ENCODE measurements around the gene OR7G2. TPM values are rescaled to one million over a fixed set of nuclear protein-coding genes. Genes with fewer than 3 reads are reported as not detected.

Gene OR7G2
- total RNA-seq, 1 experiment from 2014 or later: not detected

GRCh38 chr19:9061879-9062278 is 45.4 kb downstream of the OR7G2 start:
- CTCF ChIA-PET: interaction anchor here (0.6 kb wide), 1 partner anchor 791 kb away, joined by 7 read pairs; no protein-coding TSS in a partner anchor
- H3K27ac ChIP-seq (ENCODE audit: low read length): peak overlapping the region; percentile 72; the same call in 1 of the 2 replicates
- no peak overlapping the region for H3K4me3 ChIP-seq (ENCODE audit: low read depth in 2 of 2, low read length in 2 of 2)
- BruUV-seq (replicated peaks): no TSS peak
- peaks cover 5% of the 10 kb centered on the region; the same call in 1 of the 2 replicates for H3K4me1 ChIP-seq (ENCODE audit: control insufficient read depth, insufficient read depth, low read length)
- TF ChIP-seq SIN3A (IDR thresholded peaks at IDR 0.05; ENCODE audit: borderline replicate concordance, insufficient read depth, low read depth, low read length): no peak
- no peak for TF ChIP-seq CTCF (IDR thresholded peaks at IDR 0.05)
- no peak for TF ChIP-seq TCF7L2 (IDR thresholded peaks at IDR 0.05; ENCODE audit: low read depth, low read length)
- POLR2A ChIA-PET: no interaction called here
- no peaks in the 10 kb centered on the region for H3K27me3 ChIP-seq (ENCODE audit: control insufficient read depth, insufficient read depth, low read length)
- no peaks in the 10 kb centered on the region for H3K36me3 ChIP-seq (ENCODE audit: control insufficient read depth, insufficient read depth, low read length)
- in situ Hi-C loops (cut with HindIII; ENCODE audit: low pct_unique_long_range_greater_than_20kb, low sequenced_read_pairs) (no loop called here), intact Hi-C loops (cut with micrococcal nuclease; ENCODE audit: unreplicated experiment) (no loop called here)
- no peaks in the 10 kb centered on the region for H3K9me3 ChIP-seq (ENCODE audit: control insufficient read depth, insufficient read depth, low read depth, low read length)
- ATAC-seq (no peak), DNase-seq (ENCODE audit: low read depth, low spot score) (no peak)

DNA sequence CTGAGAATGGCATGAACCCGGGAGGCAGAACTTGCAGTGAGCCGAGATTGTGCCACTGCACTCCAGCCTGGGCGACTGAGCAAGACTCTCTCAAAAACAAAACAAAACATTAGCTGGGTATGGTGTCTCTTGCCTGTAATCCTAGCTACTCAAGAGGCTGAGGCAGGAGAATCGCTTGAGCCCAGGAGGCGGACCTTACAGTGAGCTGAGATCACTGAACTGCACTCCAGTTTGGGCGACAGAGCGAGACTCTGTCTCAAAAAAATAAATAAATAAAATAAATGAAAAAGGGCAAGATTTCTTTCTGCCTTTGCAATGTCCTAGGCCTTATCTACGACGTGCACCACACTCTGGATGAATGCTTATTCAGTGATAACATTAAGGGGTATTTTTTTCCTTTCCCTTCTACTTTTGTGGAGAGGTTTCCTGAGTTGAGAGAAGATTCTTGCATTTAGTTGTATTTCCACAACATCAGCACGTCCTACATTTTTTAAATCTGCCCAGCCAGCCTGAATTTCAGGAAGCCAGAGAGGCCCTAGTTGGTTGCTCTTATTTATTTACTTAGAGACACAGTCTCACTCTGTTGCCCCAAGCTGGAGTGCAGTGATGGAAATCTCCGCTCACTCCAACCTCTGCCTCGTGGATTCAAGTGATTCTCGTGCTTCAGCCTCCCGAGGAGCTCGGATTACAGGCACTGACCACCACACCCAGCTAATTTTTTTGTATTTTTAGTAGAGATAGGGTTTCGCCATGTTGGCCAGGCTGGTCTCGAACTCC is 46.5 kb downstream of the OR7G2 start:
- Histone ChIP-seq H3K27ac (ENCODE audit: low read length) (peak overlapping the region; percentile 72), H3K4me1 (ENCODE audit: control insufficient read depth, insufficient read depth, low read length) (peaks cover 8% of the 10 kb centered on the region)
- POLR2A ChIA-PET: no interaction called here

More for the DNA sequence above, 46.5 kb downstream of the OR7G2 start:
- ATAC-seq (peak; percentile 64), DNase-seq (ENCODE audit: low read depth, low spot score) (no peak)
- in situ Hi-C loops (cut with HindIII; ENCODE audit: low pct_unique_long_range_greater_than_20kb, low sequenced_read_pairs) (no loop called here), intact Hi-C loops (cut with micrococcal nuclease; ENCODE audit: unreplicated experiment) (no loop called here)
- no peaks in the 10 kb centered on the region for H3K9me3 ChIP-seq (ENCODE audit: control insufficient read depth, insufficient read depth, low read depth, low read length)
- BruUV-seq (replicated peaks): no TSS peak
- no peak overlapping the region for H3K4me3 ChIP-seq (ENCODE audit: low read depth in 2 of 2, low read length in 2 of 2)
- H3K27me3 ChIP-seq (ENCODE audit: control insufficient read depth, insufficient read depth, low read length): no peaks in the 10 kb centered on the region
- CTCF ChIA-PET: no interaction called here
- no peak for TF ChIP-seq TCF7L2 (IDR thresholded peaks at IDR 0.05; ENCODE audit: low read depth, low read length)
- no peak for TF ChIP-seq SIN3A (IDR thresholded peaks at IDR 0.05; ENCODE audit: borderline replicate concordance, insufficient read depth, low read depth, low read length)
- no peak for TF ChIP-seq POLR2AphosphoS5 (IDR thresholded peaks at IDR 0.05; ENCODE audit: low read depth, low read length)
- TF ChIP-seq REST (IDR thresholded peaks at IDR 0.05; ENCODE audit: insufficient read depth in 1 of 2, low read depth in 2 of 2, low read length in 1 of 2): no peak
- TF ChIP-seq CTCF (IDR thresholded peaks at IDR 0.05): no peak
- H3K36me3 ChIP-seq (ENCODE audit: control insufficient read depth, insufficient read depth, low read length): no peaks in the 10 kb centered on the region
